Measurements from ENCODE around the gene AGBL4.

AGBL4 gene

DNA sequence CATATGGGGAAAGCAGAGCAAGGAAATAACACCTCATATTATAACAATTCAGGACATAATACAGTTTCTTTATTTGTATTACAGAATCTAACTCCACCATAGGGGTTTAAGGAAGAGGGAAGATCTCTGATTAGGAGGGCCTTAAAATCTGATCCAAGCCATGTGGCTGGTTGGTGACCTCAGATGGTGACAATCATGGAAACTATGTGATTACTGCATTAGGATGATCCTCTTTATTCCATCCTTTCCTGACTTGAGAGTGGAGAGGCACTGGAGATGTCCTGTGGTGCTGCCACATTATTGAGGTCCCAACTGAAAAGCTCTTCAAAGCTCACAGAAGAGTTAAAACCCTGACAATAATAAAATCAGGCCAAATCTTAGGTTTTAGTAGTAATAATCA lies 1078.9 kb downstream of the AGBL4 start:
- ChIA-PET POLR2A (no interaction called here), CTCF (no interaction called here)
- no peak overlapping the region for H3K4me3 ChIP-seq (ENCODE audit: low read depth, low read length)
- H3K27ac ChIP-seq (ENCODE audit: extremely low read depth, low read depth, low read length): no peak overlapping the region
- no peaks in the 10 kb centered on the region for H3K9me3 ChIP-seq (ENCODE audit: control insufficient read depth, insufficient read depth, low read depth, low read length)
- TF ChIP-seq ZEB2 (tag by site-specific recombination; IDR thresholded peaks at IDR 0.05): no peak
- no peak for TF ChIP-seq ZNF561 (tag by site-specific recombination; IDR thresholded peaks at IDR 0.05; ENCODE audit: borderline replicate concordance)
- TF ChIP-seq TRIM28 (IDR thresholded peaks at IDR 0.05; ENCODE audit: borderline replicate concordance, low read length): no peak
- TF ChIP-seq ZNF707 (tag by site-specific recombination; IDR thresholded peaks at IDR 0.05): no peak
- TF ChIP-seq ZNF214 (tag by site-specific recombination; IDR thresholded peaks at IDR 0.05; ENCODE audit: borderline replicate concordance): no peak
- no peak for TF ChIP-seq ZNF585B (tag by site-specific recombination; IDR thresholded peaks at IDR 0.05)
- TF ChIP-seq ZNF629 (tag by site-specific recombination; IDR thresholded peaks at IDR 0.05): no peak
- TF ChIP-seq ZNF146 (tag by site-specific recombination; IDR thresholded peaks at IDR 0.05): no peak
- no peak for TF ChIP-seq HOXC10 (CRISPR knock-in tag; IDR thresholded peaks at IDR 0.05)
- no peak for TF ChIP-seq ZFP69B (tag by site-specific recombination; IDR thresholded peaks at IDR 0.05)
- TF ChIP-seq, protein P1, sequence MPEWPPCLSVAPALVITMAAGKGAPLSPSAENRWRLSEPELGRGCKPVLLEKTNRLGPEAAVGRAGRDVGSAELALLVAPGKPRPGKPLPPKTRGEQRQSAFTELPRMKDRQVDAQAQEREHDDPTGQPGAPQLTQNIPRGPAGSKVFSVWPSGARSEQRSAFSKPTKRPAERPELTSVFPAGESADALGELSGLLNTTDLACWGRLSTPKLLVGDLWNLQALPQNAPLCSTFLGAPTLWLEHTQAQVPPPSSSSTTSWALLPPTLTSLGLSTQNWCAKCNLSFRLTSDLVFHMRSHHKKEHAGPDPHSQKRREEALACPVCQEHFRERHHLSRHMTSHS (tag by site-specific recombination; IDR thresholded peaks at IDR 0.05): no peak
- TF ChIP-seq ZNF768 (tag by site-specific recombination; IDR thresholded peaks at IDR 0.05): no peak
- H3K36me3 ChIP-seq (ENCODE audit: control insufficient read depth in 2 of 2, insufficient read depth in 1 of 2, low read length in 2 of 2): no peaks in the 10 kb centered on the region
- H3K4me1 ChIP-seq (ENCODE audit: control insufficient read depth, insufficient read depth, low read length): no peaks in the 10 kb centered on the region

DNA sequence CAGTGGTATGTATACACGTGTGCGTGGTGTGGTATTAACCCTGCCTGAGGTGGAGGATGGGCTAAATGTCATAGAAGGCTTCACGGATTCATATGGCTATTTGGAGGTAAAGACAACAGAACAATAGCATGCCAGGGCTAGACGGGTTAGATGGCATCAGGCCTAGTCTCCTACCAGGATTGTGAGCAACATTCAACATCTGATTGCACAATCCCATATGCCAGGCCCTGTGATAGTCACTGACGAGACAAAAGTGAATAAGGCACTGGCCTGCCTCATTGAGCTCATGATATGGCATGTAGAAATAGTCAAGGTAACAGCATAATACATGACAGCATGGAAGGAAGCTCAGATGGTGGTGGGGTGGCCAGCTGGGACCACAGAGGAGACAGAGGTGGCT lies 1079.9 kb downstream of the AGBL4 start:
- no peaks in the 10 kb centered on the region for H3K36me3 ChIP-seq (ENCODE audit: control insufficient read depth in 2 of 2, insufficient read depth in 1 of 2, low read length in 2 of 2)
- no peak overlapping the region for H3K27ac ChIP-seq (ENCODE audit: extremely low read depth, low read depth, low read length)
- no peaks in the 10 kb centered on the region for H3K4me1 ChIP-seq (ENCODE audit: control insufficient read depth, insufficient read depth, low read length)
- TF ChIP-seq ZNF324 (tag by site-specific recombination; IDR thresholded peaks at IDR 0.05): no peak
- TF ChIP-seq, protein P2, sequence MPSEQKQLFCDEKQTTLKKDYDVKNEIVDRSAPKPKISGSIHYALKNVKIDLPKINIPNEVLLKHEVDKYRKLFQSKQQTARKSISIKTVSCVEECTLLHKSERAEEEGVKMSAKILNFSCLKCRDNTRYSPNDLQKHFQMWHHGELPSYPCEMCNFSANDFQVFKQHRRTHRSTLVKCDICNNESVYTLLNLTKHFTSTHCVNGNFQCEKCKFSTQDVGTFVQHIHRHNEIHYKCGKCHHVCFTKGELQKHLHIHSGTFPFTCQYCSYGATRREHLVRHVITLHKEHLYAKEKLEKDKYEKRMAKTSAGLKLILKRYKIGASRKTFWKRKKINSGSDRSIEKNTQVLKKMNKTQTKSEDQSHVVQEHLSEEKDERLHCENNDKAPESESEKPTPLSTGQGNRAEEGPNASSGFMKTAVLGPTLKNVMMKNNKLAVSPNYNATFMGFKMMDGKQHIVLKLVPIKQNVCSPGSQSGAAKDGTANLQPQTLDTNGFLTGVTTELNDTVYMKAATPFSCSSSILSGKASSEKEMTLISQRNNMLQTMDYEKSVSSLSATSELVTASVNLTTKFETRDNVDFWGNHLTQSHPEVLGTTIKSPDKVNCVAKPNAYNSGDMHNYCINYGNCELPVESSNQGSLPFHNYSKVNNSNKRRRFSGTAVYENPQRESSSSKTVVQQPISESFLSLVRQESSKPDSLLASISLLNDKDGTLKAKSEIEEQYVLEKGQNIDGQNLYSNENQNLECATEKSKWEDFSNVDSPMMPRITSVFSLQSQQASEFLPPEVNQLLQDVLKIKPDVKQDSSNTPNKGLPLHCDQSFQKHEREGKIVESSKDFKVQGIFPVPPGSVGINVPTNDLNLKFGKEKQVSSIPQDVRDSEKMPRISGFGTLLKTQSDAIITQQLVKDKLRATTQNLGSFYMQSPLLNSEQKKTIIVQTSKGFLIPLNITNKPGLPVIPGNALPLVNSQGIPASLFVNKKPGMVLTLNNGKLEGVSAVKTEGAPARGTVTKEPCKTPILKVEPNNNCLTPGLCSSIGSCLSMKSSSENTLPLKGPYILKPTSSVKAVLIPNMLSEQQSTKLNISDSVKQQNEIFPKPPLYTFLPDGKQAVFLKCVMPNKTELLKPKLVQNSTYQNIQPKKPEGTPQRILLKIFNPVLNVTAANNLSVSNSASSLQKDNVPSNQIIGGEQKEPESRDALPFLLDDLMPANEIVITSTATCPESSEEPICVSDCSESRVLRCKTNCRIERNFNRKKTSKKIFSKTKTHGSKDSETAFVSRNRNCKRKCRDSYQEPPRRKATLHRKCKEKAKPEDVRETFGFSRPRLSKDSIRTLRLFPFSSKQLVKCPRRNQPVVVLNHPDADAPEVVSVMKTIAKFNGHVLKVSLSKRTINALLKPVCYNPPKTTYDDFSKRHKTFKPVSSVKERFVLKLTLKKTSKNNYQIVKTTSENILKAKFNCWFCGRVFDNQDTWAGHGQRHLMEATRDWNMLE (tag by site-specific recombination; conservative IDR thresholded peaks at IDR 0.05; ENCODE audit: low read depth): no peak
- no peak for TF ChIP-seq ZNF121 (tag by site-specific recombination; IDR thresholded peaks at IDR 0.05)
- TF ChIP-seq, protein P3, sequence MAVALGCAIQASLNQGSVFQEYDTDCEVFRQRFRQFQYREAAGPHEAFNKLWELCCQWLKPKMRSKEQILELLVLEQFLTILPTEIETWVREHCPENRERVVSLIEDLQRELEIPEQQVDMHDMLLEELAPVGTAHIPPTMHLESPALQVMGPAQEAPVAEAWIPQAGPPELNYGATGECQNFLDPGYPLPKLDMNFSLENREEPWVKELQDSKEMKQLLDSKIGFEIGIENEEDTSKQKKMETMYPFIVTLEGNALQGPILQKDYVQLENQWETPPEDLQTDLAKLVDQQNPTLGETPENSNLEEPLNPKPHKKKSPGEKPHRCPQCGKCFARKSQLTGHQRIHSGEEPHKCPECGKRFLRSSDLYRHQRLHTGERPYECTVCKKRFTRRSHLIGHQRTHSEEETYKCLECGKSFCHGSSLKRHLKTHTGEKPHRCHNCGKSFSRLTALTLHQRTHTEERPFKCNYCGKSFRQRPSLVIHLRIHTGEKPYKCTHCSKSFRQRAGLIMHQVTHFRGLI (tag by site-specific recombination; IDR thresholded peaks at IDR 0.05): no peak
- no peak for TF ChIP-seq ZNF660 (tag by site-specific recombination; IDR thresholded peaks at IDR 0.05)
- TF ChIP-seq ZNF610 (tag by site-specific recombination; IDR thresholded peaks at IDR 0.05; ENCODE audit: borderline replicate concordance): no peak
- TF ChIP-seq ZNF114 (tag by site-specific recombination; IDR thresholded peaks at IDR 0.05): no peak
- TF ChIP-seq MYNN (tag by site-specific recombination; IDR thresholded peaks at IDR 0.05; ENCODE audit: borderline replicate concordance): no peak
- no peak for TF ChIP-seq ZNF404 (tag by site-specific recombination; IDR thresholded peaks at IDR 0.05)
- TF ChIP-seq TCF7L2 (IDR thresholded peaks at IDR 0.05; ENCODE audit: borderline replicate concordance, low read depth, low read length): no peak
- TF ChIP-seq ZNF211 (tag by site-specific recombination; IDR thresholded peaks at IDR 0.05; ENCODE audit: low read depth): no peak
- H3K9me3 ChIP-seq (ENCODE audit: control insufficient read depth, insufficient read depth, low read depth, low read length): no peaks in the 10 kb centered on the region
- ChIA-PET POLR2A (no interaction called here), CTCF (no interaction called here)
- no peak overlapping the region for H3K4me3 ChIP-seq (ENCODE audit: low read depth, low read length)

Measured in HEK293 (cell line).